C4-2B (cell line): ENCODE data around the gene GABRR3.

ENCODE experiments used
- H3K27ac ChIP-seq: fragments of 450-650 bp; 2 replicates; pipeline ENCODE4 v1.5.1; 2017
- CTCF ChIP-seq: fragments of 450-650 bp; conservative IDR thresholded peaks from 2 replicates; pipeline ENCODE4 v1.5.1; 2017; ENCODE audit warnings: mild to moderate bottlenecking
- ZFX ChIP-seq: fragments of 450-650 bp; IDR thresholded peaks from 2 replicates; pipeline ENCODE4 v1.6.1; 2017

Gene GABRR3

GRCh38 chr3:98034036-98034435 lies 1.1 kb downstream of the GABRR3 start:
- TF ChIP-seq ZFX, result no peak
- TF ChIP-seq CTCF, result no peak
- no peak overlapping the region for H3K27ac ChIP-seq

GRCh38 chr3:98032904-98033303 lies 2.2 kb downstream of the GABRR3 start:
- H3K27ac ChIP-seq, result no peak overlapping the region
- TF ChIP-seq ZFX (no peak), CTCF (no peak)

GRCh38 chr3:98032265-98032664 lies 2.9 kb downstream of the GABRR3 start:
- H3K27ac ChIP-seq, result no peak overlapping the region
- TF ChIP-seq ZFX, result no peak

DNA sequence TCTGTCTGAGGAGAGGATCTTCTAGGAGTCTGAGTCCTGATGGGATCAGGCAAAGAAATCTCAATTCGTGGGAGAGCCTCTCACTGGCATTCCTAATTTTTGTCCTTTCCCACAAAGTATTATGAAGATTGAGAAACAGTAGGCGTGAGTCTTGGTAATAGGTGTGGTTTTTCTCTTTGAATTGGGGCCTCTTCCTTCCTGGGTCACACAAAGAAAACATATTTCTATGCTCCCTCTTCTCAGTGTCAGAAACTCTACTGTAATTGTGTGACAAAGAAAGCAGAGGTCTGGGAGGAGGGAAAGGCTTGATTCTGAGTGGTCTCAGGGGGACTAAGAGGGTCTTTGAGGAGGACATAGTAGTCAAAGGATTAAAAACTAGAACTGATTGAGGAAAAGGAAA lies 6.0 kb downstream of the GABRR3 start:
- no peak overlapping the region for H3K27ac ChIP-seq
- no peak for TF ChIP-seq CTCF
- TF ChIP-seq ZFX, result no peak

- TF ChIP-seq CTCF, result no peak
- TF ChIP-seq ZFX, result no peak
- H3K27ac ChIP-seq, result no peak overlapping the region
Observed at GRCh38 chr3:98027085-98027446, 8.0 kb downstream of the GABRR3 start.

DNA sequence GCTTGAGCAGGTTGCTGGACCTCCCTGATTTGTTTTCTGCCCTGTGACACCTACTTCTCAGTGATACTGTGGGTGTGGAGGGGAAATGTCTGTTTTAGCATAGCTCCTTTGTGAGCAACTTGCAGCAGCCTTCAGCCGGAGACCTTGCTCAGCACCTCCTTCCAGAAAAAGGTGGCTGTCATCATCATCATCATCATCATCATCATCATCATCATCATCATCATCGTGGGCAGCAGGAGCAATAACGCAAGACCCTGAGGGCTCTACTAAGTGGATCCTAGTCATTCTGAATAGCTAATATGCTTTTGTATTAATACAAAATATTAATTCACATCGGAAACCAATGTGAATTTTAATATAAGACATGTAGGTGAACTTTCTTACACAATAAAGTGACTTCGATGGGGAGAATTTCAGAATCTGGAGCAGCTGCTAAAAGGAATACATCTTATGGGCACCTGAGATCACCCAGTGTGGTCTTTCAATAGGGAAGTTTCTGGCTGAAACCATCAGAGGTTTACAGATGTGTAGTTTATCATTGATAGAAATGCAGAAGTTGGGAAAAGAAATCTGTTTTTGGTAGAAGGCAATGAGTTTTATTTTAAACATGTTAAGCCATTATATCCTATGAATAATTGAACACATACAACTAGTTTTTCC lies 8.6 kb downstream of the GABRR3 start:
- TF ChIP-seq ZFX (no peak), CTCF (no peak)

GRCh38 chr3:98025392-98025945 lies 9.6 kb downstream of the GABRR3 start:
- TF ChIP-seq ZFX, result no peak
- no peak for TF ChIP-seq CTCF

More for the DNA sequence above, 8.6 kb downstream of the GABRR3 start:
- no peak overlapping the region for H3K27ac ChIP-seq

More at GRCh38 chr3:98025392-98025945, 9.6 kb downstream of the GABRR3 start:
- no peak overlapping the region for H3K27ac ChIP-seq
